OCI-LY3 (cell line): ENCODE data around the gene GALR2.

ENCODE experiments used
- EZH2phosphoT487 ChIP-seq: fragments of 200-600 bp; shearing (Covaris generic); IDR thresholded peaks from 2 replicates; pipeline ENCODE4 v1.6.1; 2018; ENCODE audit warnings: antibody characterized with exemption, mixed run types, low read depth
- TF ChIP-seq, protein P1 (sequence below): fragments of 200-600, 300-600 bp; sonication (generic); IDR thresholded peaks from 2 replicates; pipeline ENCODE4 v1.5.1; 2014; ENCODE audit warnings: antibody characterized with exemption, low read length, low read depth

DNA sequence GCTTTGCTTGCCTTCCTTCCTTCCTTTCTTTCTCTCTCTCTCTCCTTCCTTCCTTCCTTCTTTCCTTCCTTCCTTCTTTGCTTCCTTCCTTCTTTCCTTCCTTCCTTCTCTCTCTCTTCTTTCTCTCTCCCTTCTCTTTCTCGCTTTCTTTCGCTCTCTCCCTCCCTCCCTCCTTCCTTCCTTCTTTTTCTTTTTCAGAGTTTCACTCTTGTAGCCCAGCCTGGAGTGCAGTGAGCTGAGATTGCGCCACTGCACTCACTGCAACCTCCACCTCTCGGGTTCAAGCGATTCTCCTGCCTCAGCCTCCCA lies 48.6 kb downstream of the GALR2 start:
- no peak for TF ChIP-seq EZH2phosphoT487
- TF ChIP-seq, protein P1, sequence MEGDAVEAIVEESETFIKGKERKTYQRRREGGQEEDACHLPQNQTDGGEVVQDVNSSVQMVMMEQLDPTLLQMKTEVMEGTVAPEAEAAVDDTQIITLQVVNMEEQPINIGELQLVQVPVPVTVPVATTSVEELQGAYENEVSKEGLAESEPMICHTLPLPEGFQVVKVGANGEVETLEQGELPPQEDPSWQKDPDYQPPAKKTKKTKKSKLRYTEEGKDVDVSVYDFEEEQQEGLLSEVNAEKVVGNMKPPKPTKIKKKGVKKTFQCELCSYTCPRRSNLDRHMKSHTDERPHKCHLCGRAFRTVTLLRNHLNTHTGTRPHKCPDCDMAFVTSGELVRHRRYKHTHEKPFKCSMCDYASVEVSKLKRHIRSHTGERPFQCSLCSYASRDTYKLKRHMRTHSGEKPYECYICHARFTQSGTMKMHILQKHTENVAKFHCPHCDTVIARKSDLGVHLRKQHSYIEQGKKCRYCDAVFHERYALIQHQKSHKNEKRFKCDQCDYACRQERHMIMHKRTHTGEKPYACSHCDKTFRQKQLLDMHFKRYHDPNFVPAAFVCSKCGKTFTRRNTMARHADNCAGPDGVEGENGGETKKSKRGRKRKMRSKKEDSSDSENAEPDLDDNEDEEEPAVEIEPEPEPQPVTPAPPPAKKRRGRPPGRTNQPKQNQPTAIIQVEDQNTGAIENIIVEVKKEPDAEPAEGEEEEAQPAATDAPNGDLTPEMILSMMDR: no peak
